Activated CD4-positive, alpha-beta T cell treated with anti-CD3 and anti-CD28 coated beads, Interleukin-2, Interleukin-4, amounts not matched to agents 100 ng/mL and 50 ng/mL, durations not matched to agents 16 hours and 8 hours (primary cell): ENCODE measurements around the gene TMEM91.

Source experiments
- DNase-seq: peaks from one replicate; pipeline ENCODE4 v3.0.0-alpha.2; 2020; ENCODE audit warnings: low spot score

TMEM91 gene

DNA sequence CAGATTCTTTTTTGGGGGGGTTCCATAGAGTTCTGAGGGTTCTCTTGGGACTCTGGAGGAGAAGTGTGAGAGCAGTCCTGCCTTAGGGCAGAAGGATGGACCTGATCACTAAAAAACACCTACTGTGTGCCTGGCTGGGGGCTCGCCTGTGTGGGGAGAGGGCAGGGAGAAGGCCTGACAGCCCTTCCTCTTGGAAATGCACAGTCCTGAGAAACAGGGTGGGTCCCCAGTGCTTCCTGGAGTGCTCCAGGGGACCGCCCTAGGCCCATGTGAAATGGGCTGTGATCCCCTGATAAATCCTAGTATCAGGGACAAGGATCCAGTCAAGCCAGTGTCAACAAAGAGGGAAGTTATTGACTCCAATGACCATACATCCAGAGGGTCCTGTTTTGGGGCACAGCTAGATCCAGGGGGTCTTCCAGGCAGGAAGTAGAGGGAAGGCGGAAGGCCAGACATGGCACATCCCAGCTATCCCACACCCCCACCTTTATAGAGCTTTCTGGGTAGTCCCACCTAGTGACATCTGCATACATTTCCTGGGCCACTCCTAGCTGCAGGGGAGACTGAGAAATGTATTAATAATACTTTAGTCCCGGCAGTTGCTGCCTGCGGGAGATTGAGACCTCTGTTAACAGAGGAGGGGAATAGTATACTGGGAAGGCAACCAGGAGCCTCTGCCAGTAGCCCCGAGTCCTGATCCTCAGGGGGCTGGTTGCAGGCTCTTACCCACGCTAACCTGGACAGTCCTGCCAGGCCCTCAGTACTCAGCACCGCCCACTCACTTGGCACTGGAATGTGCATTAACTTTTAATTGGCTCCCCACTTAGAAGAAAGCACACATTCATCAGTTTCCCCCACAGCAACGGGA is 35.0 kb downstream of the TMEM91 start:
- no peak for DNase-seq

DNA sequence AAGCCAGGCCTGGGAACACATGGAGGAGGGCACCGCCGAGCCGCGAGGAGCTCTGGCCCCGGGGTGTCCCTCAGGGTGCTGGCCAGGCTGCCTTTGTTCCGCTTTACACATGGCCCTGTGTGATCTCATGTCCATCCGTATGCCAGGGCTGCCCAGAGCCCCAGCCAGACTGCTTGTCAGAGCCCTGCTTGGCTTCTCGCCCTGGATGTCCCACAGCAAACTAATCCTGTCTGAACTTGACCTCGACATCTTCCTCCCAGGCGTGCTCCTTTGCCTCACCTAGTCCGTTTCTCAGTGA is 35.6 kb downstream of the TMEM91 start:
- DNase-seq: no peak

DNA sequence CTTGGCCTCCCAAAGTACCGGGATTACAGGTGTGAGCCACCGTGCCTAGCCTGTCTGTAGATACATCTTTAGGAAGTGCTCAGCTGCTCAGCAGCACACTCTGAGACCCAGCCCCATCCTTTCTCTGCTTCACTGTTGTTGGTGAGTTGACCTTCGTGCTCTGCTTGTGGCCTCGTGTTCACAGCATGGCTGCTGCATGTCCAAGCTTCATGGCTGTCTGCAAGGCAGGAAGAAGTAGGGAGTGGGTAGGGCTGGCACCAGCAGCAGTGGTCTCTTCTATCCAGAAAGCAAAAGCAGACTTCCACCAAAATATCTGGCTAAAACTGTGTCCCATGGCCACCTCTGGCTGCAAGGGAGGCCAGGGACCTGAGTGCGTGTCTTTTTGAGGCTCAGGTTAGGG is 36.6 kb downstream of the TMEM91 start:
- DNase-seq: no peak

DNA sequence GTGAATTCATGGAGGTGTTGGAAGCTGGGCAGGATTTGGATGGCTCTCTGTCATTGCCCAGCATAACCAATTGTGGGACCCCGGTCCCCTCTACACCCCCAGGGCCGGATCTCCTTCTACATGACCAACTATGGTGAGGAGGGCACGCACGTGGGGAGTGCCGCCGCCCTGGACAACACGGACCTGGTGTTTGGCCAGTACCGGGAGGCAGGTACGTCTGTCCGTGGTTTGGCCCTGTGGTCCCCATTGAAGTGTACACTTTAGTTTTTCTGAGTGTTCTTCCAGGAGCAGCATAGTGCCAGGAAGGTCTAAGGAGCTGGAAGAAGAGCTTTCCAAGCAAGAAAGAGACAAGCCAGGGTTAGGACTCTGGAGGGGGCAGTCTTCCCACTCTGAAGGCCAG is 37.6 kb downstream of the TMEM91 start:
- no peak for DNase-seq

DNA sequence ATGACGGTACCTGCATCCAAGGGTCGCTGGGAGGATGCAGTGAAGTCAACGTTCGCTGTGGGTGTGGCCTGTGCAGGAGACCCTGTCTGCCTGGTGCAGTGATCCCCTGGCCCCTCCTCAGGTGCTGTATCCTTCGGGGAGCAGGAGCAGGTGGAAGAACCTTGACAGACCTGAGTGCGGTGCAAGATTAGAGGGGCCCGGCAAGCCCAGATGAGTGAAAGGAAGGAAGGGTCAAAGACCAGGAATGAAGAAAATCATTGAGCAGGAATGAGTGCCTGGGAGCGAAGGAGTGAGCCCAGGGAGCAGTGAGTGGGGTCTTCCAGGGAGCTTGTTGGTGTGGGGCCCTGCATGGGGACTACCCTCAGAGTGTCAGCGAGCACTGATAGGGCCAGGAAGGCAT is 38.1 kb downstream of the TMEM91 start:
- no peak for DNase-seq

DNA sequence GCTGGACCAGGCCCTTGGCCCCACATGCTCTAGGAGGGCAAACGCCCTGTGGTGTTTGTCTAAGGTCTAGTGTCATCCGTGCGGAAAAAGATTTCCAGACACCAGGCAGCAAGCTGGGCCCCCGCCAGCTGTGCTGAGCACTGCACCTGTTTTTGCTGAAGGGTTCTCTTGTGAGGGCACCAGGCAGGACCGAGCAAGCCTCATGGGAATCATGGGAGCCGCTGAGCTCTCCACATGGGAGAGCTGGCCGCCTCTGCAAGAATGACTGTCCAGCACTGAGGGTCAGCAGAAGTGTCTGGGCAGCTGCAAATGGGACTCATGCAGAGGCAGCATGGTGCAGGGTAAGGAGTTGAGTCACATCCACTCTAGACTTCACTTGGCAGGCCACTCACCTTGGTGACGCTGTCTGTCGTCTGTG is 38.8 kb downstream of the TMEM91 start:
- DNase-seq: no peak

DNA sequence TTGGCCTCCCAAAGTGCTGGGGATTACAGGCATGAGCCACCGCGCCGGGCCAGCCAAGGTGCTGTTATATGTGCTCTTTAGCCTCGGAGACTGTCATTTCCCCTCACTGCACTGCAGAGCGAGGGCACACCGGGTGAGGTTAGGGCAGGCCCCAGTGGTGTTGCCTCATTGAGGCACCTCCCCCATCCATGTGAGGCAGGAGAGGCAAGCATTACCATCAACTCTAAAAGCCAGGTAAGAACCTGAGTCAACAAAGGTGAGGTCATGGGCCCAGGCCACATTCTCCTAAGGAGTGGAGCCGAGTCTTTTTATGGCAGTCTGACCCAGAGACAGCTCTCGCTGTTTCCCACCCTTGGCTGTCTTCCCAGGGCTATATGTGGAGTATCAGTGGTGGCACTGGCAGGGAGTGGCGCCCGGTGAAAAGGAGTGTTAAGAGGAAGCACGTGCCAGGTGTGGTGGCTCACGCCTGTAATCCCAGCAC is 39.9 kb downstream of the TMEM91 start:
- DNase-seq: no peak

DNA sequence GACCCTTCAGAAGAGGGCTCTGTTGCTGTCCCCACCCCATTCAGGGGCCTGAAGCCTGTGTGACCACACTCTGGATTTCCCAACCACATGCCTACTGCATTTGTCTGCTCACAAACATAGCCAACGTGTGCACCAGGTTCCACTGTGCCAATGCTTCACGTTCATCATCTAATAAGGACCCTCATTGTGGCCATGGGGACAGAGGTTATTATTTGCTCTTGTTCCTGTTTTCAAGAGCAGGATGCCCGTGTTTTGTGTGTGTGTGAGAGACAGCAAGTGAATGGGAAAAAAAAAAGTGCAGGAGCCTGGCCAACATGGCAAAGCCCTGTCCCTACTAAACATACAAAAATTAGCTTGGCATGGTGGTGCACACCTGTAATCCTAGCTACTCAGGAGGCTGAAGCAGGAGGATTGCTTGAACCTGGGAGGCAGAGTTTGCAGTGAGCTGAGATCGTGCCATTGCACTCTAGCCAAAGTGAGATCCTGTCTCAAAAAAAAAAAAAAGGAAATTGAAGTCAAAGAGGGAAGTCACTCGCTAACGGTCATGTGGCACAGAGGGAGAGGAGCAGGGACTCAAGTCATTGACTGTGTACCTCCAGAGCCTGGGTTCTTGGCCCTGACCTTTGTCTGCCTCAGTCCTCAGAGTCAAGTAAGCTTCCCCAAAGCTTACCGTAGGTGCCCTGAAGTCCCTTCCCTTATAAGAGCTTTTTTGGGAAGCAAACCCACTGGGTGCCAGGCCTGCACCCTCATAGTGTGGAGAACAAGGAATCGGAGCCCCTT is 44.0 kb downstream of the TMEM91 start:
- no peak for DNase-seq

DNA sequence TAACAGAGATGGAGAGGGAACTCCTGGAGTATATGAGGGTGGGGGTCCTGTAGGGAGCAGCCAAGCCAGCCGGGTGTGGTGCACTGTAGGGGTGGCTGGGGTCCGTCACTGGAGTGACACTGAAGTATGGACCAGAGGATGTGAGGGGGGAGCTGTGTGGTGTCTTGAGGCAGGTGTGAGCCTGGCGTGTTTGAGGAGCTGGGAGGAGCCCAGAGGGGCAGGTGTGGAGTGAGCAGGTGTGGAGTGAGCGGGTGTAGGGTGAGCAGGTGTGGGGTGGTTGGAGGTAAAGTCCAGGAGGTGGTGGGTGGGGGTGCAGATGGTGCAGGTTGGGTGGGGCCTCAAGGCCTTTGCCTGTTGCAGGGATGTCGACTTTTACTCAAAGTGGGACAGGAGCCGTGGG is 45.0 kb downstream of the TMEM91 start:
- DNase-seq: no peak

DNA sequence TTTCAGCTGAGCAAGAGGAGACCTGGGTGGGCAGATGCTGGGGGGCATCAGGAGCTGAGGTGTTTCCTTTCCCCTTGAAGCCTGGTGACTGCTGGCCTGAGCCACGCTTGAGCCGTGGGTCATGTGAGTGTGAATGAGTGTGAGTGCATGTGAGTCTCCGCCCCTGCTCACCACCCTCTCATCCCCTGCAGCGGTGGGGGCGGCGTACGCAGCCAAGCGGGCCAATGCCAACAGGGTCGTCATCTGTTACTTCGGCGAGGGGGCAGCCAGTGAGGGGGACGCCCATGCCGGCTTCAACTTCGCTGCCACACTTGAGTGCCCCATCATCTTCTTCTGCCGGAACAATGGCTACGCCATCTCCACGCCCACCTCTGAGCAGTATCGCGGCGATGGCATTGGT is 45.6 kb downstream of the TMEM91 start:
- no peak for DNase-seq

DNA sequence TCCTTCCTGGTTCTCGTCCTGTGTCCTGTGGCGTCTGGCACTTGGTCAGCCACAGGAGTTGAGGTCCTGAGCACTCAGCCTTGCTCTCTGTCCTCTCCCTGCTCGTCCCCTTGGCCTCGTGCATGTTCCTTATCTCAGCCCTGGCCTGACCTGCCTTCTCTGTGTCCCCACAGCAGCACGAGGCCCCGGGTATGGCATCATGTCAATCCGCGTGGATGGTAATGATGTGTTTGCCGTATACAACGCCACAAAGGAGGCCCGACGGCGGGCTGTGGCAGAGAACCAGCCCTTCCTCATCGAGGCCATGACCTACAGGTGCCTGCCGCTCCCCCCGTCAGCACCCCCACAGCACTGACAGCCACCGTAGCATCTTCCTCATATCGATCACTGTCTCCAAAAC is 46.1 kb downstream of the TMEM91 start:
- no peak for DNase-seq

DNA sequence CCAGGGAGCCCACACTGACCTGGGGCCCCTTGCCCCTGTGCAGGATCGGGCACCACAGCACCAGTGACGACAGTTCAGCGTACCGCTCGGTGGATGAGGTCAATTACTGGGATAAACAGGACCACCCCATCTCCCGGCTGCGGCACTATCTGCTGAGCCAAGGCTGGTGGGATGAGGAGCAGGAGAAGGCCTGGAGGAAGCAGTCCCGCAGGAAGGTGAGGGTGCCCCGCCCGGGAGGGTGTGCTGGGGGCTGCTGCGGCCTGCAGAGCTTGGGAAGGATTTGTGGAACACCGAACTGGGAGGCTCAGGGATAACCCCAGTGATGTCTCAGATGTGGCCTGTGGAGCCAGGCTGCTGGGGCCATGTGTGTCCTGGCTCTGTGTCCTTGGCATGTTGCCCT is 46.6 kb downstream of the TMEM91 start:
- DNase-seq: no peak

DNA sequence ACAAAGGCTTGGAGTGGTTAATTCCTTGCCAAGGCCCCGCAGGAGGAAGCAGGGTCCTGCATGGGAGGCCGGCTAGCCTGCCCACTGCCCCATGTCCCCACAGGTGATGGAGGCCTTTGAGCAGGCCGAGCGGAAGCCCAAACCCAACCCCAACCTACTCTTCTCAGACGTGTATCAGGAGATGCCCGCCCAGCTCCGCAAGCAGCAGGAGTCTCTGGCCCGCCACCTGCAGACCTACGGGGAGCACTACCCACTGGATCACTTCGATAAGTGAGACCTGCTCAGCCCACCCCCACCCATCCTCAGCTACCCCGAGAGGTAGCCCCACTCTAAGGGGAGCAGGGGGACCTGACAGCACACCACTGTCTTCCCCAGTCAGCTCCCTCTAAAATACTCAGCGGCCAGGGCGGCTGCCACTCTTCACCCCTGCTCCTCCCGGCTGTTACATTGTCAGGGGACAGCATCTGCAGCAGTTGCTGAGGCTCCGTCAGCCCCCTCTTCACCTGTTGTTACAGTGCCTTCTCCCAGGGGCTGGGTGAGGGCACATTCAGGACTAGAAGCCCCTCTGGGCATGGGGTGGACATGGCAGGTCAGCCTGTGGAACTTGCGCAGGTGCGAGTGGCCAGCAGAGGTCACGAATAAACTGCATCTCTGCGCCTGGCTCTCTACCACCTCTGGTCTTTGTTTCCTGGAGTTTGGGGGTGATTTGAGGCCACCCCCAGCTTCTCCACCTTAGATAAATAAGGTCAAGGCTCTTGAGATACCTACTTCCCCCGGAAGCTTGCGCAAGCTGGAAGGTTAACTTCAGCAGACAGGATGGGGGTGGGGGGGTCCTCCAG is 48.2 kb downstream of the TMEM91 start:
- no peak for DNase-seq

DNA sequence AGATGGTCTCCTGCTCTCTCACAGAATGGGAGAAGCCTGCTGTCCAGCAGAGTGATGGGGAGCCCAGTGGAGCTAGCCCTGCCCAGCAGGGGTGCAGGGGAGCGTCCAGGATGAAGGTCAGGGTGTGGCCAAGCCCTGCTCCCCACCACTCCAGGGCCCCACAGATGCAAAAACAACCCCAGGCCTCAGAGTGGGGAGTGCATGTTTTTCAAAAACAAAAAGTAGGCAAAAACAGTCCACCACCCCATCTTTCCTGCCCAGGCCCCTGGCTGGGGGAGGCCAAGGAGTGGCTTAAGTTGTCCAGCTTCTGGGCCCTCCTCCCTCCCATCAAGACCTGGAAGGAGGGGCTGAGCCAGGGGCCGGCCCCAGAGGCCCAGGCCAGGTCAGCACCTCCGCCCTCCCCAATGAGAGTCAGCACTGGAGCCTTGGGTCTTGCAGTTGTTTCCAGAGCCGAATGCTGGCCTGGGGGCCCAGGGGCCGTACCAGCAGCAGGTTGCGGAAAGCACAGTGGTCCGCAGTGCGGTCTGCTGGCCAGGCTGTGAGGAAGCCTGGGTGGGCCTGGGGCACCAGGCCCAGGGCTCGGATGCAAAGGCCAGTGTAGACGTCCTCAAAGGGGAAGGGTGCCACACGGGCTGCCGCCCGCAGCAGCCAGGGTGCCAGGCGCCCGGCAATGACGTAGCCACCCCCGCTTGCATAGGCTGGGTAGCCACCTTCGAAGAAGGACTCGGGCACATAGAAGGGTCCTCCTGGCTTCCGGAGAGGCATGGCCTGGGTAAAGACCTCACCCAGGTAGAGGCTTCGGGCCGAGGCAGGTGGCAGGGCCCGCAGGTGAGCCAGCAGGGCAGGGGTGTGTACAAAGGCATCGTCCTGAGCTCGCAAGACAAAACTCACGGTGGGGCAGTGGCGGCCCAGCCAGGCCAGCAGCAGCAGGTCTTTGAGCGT is 49.1 kb downstream of the TMEM91 start:
- no peak for DNase-seq

DNA sequence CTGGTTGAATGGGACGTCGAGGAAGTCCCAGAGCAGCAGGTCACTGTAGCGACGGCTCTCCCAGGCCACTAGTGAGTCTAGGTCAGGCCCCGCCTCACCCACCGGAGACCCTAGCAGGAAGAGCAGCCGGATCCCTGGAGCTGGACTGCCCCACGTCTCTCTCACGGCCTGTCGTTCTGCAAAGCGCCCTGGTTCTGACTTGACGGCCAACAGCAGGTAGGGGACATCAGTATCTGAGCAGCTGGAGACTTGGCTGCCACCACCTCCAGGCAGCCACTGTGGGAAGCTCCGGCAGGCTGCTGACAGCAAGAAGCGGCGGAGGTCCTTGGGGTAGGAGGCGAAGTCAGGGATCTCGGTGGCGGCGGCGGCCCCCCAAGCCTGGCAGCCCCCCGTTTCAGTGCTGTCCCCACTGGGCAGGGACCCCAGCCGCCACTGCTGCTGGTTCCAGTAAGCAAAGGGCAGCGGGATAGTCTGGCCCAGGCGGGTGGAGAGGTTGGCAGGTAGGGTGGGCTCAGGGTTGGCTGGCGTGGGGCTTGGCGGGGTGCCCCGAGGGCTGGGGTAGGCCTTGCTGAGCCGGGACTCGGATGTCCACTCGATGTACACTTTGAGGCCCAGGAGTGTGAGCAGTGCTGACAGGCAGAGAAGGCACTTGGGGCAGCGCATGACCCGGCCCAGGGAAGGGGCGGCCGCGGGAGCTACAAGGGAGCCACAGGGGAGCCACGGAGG is 49.9 kb downstream of the TMEM91 start:
- DNase-seq: no peak

DNA sequence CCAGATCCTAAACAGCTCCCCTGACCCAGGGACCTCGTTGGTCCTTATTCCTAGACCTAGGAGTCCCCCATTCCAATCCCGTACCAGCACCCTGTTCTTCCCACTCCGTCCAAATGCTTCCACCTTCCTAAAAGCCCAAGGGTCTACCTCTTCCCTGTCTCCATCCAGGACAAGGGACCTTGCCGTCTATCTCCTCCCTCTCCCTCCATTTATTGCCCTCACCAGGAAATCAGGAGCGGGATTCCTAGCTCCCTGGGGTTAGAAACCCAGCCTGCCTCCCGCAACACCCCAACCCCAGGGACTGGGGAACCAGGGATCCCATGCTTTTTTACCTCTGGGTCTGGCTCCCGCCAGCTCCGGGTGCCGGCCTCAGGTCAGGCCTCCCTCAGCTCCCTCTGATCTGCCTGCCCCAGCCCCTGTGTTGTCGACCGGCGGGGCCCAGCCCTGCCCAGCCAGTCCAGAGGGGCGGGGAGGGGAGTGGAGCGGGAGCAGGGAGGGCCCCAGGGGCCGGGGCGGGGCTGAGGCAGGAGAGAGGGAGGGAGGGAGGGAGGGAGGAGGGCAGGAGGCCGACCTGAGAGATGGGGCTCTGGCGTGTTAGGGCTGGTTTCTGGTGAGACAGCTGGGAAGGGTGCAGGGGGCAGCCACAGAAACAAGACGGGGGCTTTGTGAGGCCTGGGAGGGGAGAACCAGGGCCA is 50.8 kb downstream of the TMEM91 start, which contains the start of gene B3GNT8:
B3GNT8 (minus strand) TSS at position 423 of the 695 bp plus-strand sequence. CDS start 596 bp downstream, outside the sequence.
- DNase-seq: peak; percentile 26

DNA sequence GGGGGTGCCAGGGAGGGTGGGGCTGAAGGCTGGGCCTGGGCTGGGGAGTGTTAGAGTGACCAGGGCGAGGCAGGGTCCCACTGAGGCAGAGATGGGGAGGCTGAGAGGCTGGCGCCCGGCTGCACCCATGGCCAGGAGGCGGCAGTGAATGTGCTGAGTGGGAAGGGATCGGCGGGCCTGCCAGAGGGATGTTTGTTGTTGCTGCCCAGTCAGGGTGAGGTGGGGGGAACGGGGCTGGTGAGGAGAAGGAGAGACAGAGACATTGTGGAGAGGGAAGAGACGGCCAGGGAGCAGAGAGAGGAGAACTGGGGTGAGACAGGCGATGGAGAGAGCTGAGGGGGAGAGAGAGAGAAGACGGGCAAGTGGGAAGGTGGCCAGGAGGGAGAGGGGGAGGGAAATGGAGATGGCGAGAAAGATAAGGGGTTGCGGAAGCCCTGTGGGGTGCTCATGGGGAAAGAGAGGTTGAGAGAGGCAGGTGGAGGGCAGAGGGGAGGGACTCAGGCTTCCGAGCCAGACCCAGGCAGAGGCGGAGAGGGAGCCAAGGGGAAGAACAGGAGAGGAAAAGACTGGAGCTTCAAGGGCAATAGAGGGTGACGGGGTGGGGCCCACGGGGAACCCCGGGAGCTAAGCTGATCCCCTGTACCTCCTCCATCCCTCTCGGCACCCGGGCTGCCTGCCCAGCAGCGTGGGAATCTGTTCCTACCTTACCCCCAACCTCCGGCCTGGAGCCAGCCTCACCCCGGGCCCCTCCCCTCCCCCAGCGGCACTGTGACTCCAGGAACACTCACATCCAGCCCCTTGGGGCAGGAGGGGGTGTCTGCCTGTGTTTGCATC is 51.5 kb downstream of the TMEM91 start:
- peak; percentile 54 for DNase-seq

DNA sequence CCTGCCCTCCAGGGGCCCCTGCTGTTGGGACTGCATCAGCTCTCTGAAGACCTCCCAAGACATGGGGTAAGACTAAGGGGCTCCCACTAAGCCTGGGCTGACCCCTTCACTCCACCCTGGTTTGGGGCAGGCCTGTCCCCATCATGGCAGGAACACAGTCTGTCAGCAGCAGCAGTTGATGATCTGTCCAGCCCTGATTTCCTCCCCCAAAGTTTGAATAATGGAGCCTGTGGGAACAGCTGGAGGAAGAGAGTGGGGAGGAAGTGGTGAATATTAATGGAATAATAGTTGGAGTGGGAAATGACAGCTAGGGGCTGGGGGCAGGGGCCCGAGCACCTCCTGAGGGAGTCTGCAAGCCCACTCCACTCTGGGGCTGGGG is 52.1 kb downstream of the TMEM91 start:
- DNase-seq: no peak

DNA sequence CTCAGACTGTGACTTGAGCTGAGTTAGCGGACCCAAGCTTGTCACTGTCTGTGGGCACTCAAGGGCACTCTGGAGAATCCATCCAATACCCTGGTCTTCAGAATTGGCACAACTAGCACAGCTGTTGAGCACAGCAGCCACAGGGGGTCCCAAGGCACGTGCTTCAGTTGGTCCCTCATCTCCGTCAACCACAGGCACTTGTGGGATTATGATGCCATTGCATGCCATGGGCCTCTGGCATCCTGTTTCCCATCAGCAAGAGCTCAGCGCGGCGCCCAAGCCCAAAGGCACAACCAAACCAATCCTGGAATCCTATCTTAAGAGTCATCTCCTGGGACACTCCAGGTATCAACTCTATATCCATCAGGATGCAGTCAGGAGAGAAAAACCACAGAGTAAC is 54.6 kb downstream of the TMEM91 start:
- no peak for DNase-seq
